ENCODE measurements around the gene TSHZ3.

TSHZ3 gene

GRCh38 chr19:31274251-31275067 is 74.8 kb downstream of the TSHZ3 start:
- no peak for TF ChIP-seq CTCF (IDR thresholded peaks at IDR 0.05; ENCODE audit: insufficient read depth, low read depth, low read length, missing control alignments)
- H3K4me3 ChIP-seq (ENCODE audit: low read length) = no peak overlapping the region
- DNase-seq (ENCODE audit: low read depth) = no peak

GRCh38 chr19:31272583-31273106 is 76.6 kb downstream of the TSHZ3 start:
- no peak for TF ChIP-seq CTCF (IDR thresholded peaks at IDR 0.05; ENCODE audit: insufficient read depth, low read depth, low read length, missing control alignments)
- H3K4me3 ChIP-seq (ENCODE audit: low read length) = no peak overlapping the region
- no peak for DNase-seq (ENCODE audit: low read depth)

GRCh38 chr19:31271306-31271911 is 77.8 kb downstream of the TSHZ3 start:
- DNase-seq (ENCODE audit: low read depth) = no peak
- TF ChIP-seq CTCF (IDR thresholded peaks at IDR 0.05; ENCODE audit: insufficient read depth, low read depth, low read length, missing control alignments) = no peak
- no peak overlapping the region for H3K4me3 ChIP-seq (ENCODE audit: low read length)

GRCh38 chr19:31270897-31271296 is 78.3 kb downstream of the TSHZ3 start:
- TF ChIP-seq CTCF (IDR thresholded peaks at IDR 0.05; ENCODE audit: insufficient read depth, low read depth, low read length, missing control alignments) = no peak
- no peak for DNase-seq (ENCODE audit: low read depth)
- H3K4me3 ChIP-seq (ENCODE audit: low read length) = no peak overlapping the region

- no peak for DNase-seq (ENCODE audit: low read depth)
- no peak overlapping the region for H3K4me3 ChIP-seq (ENCODE audit: low read length)
- no peak for TF ChIP-seq CTCF (IDR thresholded peaks at IDR 0.05; ENCODE audit: insufficient read depth, low read depth, low read length, missing control alignments)
Measured at GRCh38 chr19:31269425-31270127, 79.7 kb downstream of the TSHZ3 start.

- H3K4me3 ChIP-seq (ENCODE audit: low read length) = no peak overlapping the region
- TF ChIP-seq CTCF (IDR thresholded peaks at IDR 0.05; ENCODE audit: insufficient read depth, low read depth, low read length, missing control alignments) = no peak
Measured at GRCh38 chr19:31268751-31269383, 80.4 kb downstream of the TSHZ3 start.

More at GRCh38 chr19:31268751-31269383, 80.4 kb downstream of the TSHZ3 start:
- no peak for DNase-seq (ENCODE audit: low read depth)

All from epithelial cell of esophagus (primary cell).